GM19324 (cell line): ENCODE data around the gene ASB16.

ENCODE experiments used
- ATAC-seq: cut with Tn5 transposase; IDR thresholded peaks from one replicate; pipeline ENCODE4 v1.9.1; 2021; ENCODE audit warnings: mild to moderate bottlenecking, moderate library complexity; ENCODE audit not compliant: unreplicated experiment, low FRiP score

ASB16 gene

DNA sequence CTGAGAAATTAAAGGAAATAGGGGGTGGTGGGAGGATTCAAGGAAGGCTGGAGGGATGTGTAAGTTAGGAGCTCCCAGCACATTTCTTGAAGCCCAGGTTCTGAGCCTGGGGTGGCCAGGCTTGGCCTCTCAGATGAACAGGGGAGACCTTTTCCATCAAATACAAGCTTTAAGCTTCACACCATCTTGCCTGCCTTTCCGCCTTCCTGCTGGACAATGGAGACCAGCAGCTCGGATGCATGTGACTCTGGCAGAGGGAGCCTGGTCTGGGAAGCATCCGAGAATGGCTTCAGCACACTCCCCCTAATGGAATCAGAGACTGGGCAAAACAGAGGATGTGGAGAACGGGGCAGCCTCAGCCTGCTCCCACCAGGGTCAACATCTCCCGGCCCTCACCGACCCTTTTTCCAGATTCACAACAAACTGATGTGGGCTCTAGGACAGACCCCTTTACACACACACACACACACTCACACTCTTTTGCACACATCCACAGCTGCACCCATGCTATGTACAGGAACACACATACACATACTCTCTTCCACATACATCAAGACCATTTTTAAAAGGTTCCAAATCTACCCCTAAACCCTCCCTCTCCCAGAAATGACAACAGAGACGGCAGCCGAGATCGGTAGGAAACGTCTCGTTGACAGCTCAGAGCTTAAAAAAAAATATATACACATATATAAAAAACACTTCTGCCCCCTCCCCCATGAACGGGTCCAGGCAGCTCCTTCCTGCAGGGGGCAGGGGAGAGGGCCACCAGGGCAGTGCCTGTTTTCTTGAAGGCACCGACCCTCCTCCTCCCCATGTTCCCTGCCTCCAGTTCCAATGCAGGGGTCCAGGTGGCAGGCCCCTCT, 35.7 kb downstream of the ASB16 start:
- ATAC-seq, result no peak

GRCh38 chr17:44206825-44207155, 36.3 kb downstream of the ASB16 start:
- no peak for ATAC-seq

GRCh38 chr17:44207319-44207718, 36.8 kb downstream of the ASB16 start:
- no peak for ATAC-seq

- no peak for ATAC-seq
Measured at GRCh38 chr17:44207743-44208142, 37.2 kb downstream of the ASB16 start.

DNA sequence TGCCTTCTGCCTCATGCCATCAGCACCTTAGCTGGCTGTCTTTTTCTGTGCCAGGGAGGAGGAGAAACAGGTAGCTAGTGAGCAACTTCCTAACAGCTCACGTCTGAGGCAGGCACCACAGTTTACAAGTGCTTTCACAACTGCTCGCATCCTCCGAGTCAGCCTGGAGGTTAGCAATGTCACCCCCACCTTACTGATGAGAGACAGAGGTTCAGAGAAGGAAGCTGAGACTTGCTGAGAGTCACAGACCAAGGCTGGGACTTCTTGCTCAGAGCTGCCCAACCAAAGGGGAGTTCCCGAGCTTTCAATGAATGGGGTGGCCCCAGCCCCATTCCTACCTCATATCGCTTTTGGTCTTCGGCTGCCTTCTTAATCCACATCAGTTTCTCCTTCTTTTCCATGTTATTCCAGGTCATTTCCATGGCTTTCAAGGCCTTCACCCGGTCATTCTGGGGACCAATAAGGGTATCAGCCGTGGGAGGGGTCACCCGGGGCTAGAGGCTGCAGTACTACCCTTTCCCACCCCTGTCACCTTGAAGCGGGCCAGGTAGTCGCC, 39.4 kb downstream of the ASB16 start:
- ATAC-seq, result peak; percentile 5

GRCh38 chr17:44210342-44211192, 40.1 kb downstream of the ASB16 start:
- ATAC-seq, result peak; percentile 69

GRCh38 chr17:44211281-44212265, 41.1 kb downstream of the ASB16 start:
- no peak for ATAC-seq

GRCh38 chr17:44212507-44213402, 42.3 kb downstream of the ASB16 start:
- ATAC-seq, result no peak

DNA sequence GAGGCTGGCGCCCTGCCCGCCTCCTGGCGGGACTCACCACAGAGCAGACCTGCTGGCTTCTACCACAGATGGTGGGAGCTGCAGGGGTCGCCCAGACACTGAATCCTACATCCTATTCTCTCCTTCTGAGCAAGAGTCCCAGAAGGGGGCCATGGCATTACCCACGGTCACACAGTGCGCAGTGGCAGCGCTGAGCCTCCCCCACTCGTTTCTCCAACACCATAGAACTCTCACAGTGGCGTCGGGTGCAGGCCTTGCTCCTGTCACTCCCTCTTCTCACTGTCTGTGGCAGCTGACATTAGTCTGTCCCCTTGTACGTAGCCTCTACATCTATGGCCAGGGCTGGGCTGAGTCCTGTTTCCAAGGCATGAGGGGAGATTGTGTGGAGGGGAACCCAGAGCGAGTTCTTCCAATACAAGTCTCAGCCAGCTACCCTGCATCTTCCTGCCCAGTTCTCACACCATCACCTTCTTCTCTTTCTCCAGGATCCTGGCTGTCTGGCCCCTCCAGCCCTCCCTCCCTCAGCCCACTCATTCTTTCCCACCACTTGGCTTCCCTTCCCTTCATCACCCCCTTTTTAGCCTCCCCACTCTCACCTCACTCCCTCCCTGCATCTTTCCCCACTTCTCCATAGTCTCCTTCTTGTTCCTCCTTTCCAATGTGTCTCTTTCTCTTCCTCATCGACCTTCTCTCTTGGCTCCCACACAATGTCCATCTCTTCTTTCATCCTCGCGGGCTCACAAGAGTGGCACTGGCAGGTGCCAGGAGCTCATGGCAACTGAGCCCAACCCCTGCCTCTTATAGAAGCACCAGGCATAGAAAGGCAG, 43.1 kb downstream of the ASB16 start:
- no peak for ATAC-seq

DNA sequence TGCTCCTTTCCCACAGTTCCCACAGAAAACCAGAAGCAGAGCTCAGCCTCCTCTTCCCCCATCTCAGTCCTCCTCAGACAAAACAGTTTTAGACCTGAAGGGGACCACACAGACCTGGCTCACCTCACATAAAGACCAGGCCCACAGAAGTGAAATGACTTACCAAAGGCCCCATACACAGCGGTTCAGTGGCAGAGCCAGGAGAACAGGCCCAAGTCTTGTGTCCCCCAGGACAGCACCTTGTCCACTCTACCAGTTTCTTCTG, 43.7 kb downstream of the ASB16 start:
- ATAC-seq, result no peak

- ATAC-seq, result no peak
Measured at GRCh38 chr17:44214896-44215295, 44.4 kb downstream of the ASB16 start.

DNA sequence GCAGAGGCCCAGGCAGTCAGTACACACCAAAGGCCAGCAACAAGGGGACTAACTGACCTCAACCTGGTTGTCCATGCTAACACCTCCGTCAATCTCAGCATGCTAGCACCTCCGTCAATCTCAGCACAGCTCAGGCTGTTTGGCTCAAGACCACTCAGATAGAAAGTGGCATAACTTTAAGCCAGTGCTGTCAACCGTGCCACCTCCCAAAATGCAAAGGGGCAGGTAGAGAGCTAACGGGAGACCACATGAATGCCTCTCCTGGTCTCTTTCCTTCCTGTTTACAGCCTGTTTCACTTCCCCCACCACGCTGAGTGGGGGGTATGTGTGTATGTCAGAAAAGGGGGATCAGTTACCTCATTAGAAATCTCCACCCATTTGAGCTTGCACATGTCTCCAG, 45.7 kb downstream of the ASB16 start:
- ATAC-seq, result no peak

DNA sequence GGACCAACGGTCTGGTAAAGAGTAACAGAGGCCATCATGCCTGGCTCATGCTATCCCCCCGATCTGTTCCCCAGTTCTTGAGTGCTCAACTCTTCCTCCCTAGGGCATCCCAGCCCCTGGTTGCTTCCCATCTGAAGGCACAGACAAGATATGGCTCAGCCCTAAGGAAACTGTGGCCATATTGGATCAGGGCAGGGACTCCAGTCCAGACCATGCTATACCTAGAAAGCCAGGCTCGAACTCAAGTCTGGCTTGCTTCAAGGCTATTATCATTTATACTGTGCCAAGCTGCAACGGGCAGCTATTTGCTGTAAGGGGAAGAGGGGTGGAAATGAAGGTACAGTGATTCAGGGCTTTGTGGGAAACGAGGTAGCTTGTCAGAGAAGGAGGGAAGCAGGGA, 46.2 kb downstream of the ASB16 start:
- no peak for ATAC-seq

DNA sequence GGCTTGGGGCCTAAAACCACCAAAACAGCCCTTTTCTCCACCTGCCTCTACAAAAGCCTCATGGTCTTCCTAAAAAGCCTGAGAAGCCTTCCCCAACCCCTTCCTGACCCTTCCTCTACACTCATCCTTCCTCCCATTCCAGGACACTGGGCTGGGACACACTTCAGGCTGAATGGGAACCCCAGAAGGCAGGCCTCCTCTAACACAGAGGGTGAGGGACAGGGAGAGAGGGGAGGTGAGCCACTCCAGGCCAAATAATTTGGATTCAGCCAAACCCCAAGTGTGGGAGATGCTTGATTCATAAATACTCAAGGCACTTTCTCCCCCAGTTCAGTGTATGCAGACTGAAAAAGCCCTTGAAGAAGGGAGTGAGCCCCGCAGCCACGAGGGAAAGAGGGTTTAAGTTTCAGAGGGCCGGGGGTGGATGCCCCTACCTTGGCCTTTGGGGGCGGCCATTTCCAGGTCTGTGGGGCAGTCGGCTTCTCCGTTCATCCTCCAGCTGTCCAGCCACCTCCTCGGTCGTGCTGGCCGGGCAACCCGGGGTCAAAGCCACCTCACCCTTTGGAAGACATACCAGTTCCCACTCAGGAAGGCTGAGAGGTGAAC, 47.3 kb downstream of the ASB16 start:
- no peak for ATAC-seq

- peak; percentile 50 for ATAC-seq
Measured at GRCh38 chr17:44218344-44219107, 48.0 kb downstream of the ASB16 start.

GRCh38 chr17:44219108-44219615, 48.7 kb downstream of the ASB16 start:
- peak; percentile 31 for ATAC-seq

DNA sequence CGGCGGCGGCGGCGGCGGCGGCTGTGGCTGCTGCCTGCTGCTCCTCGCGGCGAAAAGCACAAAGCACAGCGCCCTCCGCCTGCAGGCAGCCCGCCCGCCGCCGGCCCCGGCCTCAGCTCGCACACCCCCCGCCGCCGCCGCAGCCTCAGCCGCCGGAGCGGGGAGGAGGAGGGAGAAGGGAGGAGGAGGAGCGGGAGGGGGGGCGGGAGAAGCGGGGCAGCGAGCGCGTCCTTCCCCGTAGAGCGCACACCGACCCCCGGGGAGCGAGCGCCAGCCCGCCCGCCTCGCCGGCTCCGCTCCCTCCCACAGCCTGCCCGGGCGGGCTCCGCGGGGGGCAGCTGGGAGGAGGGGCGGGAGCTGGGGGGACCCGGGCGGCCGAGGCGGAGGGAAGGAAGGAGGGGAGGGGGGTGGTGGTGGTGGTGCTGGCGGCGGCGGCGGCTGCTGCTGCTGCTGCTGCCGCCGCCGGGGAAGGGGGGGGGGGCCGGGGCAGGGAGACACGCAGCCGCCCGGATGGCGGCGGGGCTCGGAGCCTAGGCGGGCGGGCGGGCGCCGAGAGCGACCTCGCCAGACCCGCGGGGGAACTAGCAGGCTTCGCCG, 49.2 kb downstream of the ASB16 start, which contains the start of gene UBTF:
Gene UBTF, minus strand, starts transcription at position 60 of the 597 bp plus-strand sequence. CDS start 1,446 bp downstream, outside the sequence.
- peak; percentile 13 for ATAC-seq
